Tibial artery (tissue), 4 donors: ENCODE results near the gene ZFAND3.

Experiments used
- DNase-seq, 2 donors: peaks; one replicate each; pipeline ENCODE4 v3.0.0-alpha.2; 2019
- H3K27ac ChIP-seq, 2 donors: fragments of 200-600 bp; sonication (generic) in 1 of 2; 1 replicate in 1 of 2; 2 replicates in 1 of 2; pipeline ENCODE4 v1.5.1; 2018 to 2019; ENCODE audit warnings: mild to moderate bottlenecking in 1 of 2
- H3K27me3 ChIP-seq, 2 donors: fragments of 200-600 bp; sonication (generic) in 1 of 2; one replicate each; pipeline versions ENCODE4 v1.5.1 to v1.6.0; 2016 to 2019
- H3K36me3 ChIP-seq, 3 donors: fragments of 200-600 bp; sonication (generic) in 2 of 3; one replicate each; pipeline ENCODE4 v1.5.1; 2016 to 2019; ENCODE audit warnings: mild to moderate bottlenecking in 2 of 3
- H3K4me1 ChIP-seq, 4 donors: fragments of 200-600 bp; sonication (generic) in 2 of 4; 1 replicate in 3 of 4; 2 replicates in 1 of 4; pipeline ENCODE4 v1.5.1; 2016 to 2019
- H3K4me3 ChIP-seq, 2 donors: fragments of 200-600 bp; sonication (generic) in 1 of 2; 1 replicate in 1 of 2; 2 replicates in 1 of 2; pipeline ENCODE4 v1.5.1; 2018 to 2019; ENCODE audit warnings: mild to moderate bottlenecking in 2 of 2
- H3K9me3 ChIP-seq, 3 donors: fragments of 200-600 bp; sonication (generic) in 1 of 3; one replicate each; pipeline ENCODE4 v1.5.1; 2016 to 2019
- CTCF ChIP-seq, 2 experiments: fragments of 200-600 bp in 1 of 2; fragments of 450-650 bp in 1 of 2; IDR thresholded peaks; one replicate each; pipeline ENCODE4 v1.5.1; 2017 to 2019; ENCODE audit warnings: antibody characterized with exemption in 2 of 2, mild to moderate bottlenecking in 1 of 2, moderate library complexity in 1 of 2
- intact Hi-C: fragments of 100-400 bp; cut with DNase I; formaldehyde crosslinking; loops from one replicate; pipeline ENCODE4 v1.15.0; 2023; ENCODE audit warnings: low total_unique reads

The ZFAND3 gene

GRCh38 chr6:38159596-38159995, 340.1 kb downstream of the ZFAND3 start:
- intact Hi-C loops = no loop called here
- peaks cover 0 to 8% (median 4%) of the 10 kb centered on the region in 3 donors for H3K36me3 ChIP-seq
- H3K4me1 ChIP-seq = no peaks in the 10 kb centered on the region
- no peaks in the 10 kb centered on the region for H3K9me3 ChIP-seq
- no peak overlapping the region for H3K4me3 ChIP-seq
- no peak for TF ChIP-seq CTCF (IDR thresholded peaks at IDR 0.05)
- no peak overlapping the region for H3K27ac ChIP-seq
- no peak for DNase-seq
- no peaks in the 10 kb centered on the region for H3K27me3 ChIP-seq

GRCh38 chr6:38160831-38161230, 341.3 kb downstream of the ZFAND3 start:
- TF ChIP-seq CTCF (IDR thresholded peaks at IDR 0.05) = no peak
- no peak overlapping the region for H3K4me3 ChIP-seq
- H3K36me3 ChIP-seq = peaks cover 0 to 8% (median 0%) of the 10 kb centered on the region in 3 donors

DNA sequence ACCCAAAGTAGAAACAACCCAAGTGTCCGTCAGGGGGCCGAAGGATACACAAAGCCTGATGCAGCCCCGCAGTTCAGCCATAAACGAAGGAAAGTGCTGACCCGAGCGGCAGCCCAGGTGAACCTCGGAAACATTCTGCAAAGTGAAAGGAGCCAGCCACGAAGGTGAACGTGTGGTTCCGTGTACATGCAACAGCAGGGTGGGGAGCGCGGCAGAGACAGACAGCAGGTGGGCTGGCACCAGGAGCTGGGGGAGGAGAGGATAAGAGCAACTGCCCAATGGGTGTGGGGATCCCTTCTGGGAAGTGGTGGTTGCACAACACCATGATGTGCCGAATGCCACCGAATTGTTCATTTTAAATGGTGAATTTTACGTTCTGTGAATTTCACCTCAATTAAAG, 341.8 kb downstream of the ZFAND3 start:
- Histone ChIP-seq H3K4me3 (no peak overlapping the region), H3K27me3 (no peaks in the 10 kb centered on the region), H3K36me3 (peaks cover 0 to 8% (median 0%) of the 10 kb centered on the region in 3 donors), H3K4me1 (no peaks in the 10 kb centered on the region), H3K27ac (no peak overlapping the region), H3K9me3 (no peaks in the 10 kb centered on the region)
- no peak for TF ChIP-seq CTCF (IDR thresholded peaks at IDR 0.05)
- intact Hi-C loops = no loop called here
- no peak for DNase-seq

More at GRCh38 chr6:38160831-38161230, 341.3 kb downstream of the ZFAND3 start:
- DNase-seq = no peak
- intact Hi-C loops = no loop called here
- H3K9me3 ChIP-seq = no peaks in the 10 kb centered on the region
- no peaks in the 10 kb centered on the region for H3K27me3 ChIP-seq
- H3K4me1 ChIP-seq = no peaks in the 10 kb centered on the region
- H3K27ac ChIP-seq = no peak overlapping the region

DNA sequence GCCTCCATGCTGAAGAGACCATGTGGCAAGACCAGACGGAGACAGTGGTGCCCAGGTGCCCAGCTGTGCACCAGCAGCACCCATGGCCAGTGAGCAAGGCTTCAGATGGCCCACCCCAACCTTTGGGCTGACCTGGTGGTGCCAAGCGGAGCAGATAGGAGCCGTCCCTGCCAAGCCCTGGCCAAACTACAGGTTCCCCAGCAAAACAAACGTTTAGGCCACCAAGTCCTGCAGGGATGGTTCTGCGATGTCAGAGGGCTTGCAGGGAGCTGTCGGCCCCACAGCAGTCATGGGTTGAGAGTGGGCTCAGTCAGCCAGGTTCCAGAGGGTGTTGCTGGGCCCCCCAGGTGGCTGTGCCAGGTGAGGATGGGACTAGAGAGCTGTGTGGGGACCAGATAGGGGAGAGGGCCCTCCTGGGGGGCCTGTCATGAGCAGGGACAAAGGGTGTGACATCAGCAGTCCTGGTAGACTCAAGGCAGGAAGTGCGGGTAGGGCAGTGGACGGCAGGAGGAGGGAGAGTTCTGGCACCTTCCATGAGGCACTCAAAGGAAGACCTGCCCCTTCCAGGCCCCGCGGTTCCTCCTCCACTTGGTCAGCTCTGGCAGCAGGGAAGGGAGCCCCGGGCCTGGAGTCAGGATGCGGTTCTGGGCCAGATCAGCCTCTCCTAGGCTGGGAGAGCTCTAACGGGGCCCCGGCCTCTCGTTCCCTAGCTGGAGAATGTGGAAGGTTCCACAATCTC, 342.4 kb downstream of the ZFAND3 start:
- H3K4me1 ChIP-seq = no peaks in the 10 kb centered on the region
- TF ChIP-seq CTCF (IDR thresholded peaks at IDR 0.05) = no peak
- H3K4me3 ChIP-seq = no peak overlapping the region
- intact Hi-C loops = no loop called here
- no peaks in the 10 kb centered on the region for H3K9me3 ChIP-seq
- H3K36me3 ChIP-seq = peaks cover 0 to 8% (median 0%) of the 10 kb centered on the region in 3 donors
- DNase-seq = no peak
- no peaks in the 10 kb centered on the region for H3K27me3 ChIP-seq
- no peak overlapping the region for H3K27ac ChIP-seq

- no peak overlapping the region for H3K4me3 ChIP-seq
- no peak for DNase-seq
- no peaks in the 10 kb centered on the region for H3K27me3 ChIP-seq
- no peaks in the 10 kb centered on the region for H3K9me3 ChIP-seq
- H3K27ac ChIP-seq = no peak overlapping the region
- intact Hi-C loops = no loop called here
- peaks cover 0 to 8% (median 0%) of the 10 kb centered on the region in 3 donors for H3K36me3 ChIP-seq
- no peaks in the 10 kb centered on the region for H3K4me1 ChIP-seq
- no peak for TF ChIP-seq CTCF (IDR thresholded peaks at IDR 0.05)
Measured at GRCh38 chr6:38162493-38163185, 343.1 kb downstream of the ZFAND3 start.
